Psoas muscle (tissue), 8 donors: ENCODE measurements around the gene RTEL1. TPM values are rescaled to one million over a fixed set of nuclear protein-coding genes. Genes with fewer than 3 reads are reported as not detected.

ENCODE experiments used
- ATAC-seq, 4 donors: fragments of 200-7000 bp; cut with Tn5 transposase; one replicate each; pipeline ENCODE4 v1.9.1; 2020; ENCODE audit warnings: moderate library complexity in 3 of 4, mild to moderate bottlenecking in 2 of 4
- DNase-seq, 2 donors: peaks; one replicate each; pipeline ENCODE4 v3.0.0-alpha.2; 2020
- H3K27ac ChIP-seq: fragments of 200-600 bp; one replicate; pipeline ENCODE4 v1.8.0; 2022
- H3K27me3 ChIP-seq, 3 donors: fragments of 200-600 bp in 1 of 3; one replicate each; pipeline versions ENCODE4 v1.6.1 to v1.8.0; 2013 to 2022; ENCODE audit warnings: low read length in 2 of 3, mild to moderate bottlenecking in 2 of 3, moderate library complexity in 1 of 3; ENCODE audit not compliant: insufficient read depth in 3 of 3
- H3K36me3 ChIP-seq, 2 donors: fragments of 200-600 bp in 1 of 2; one replicate each; pipeline versions ENCODE4 v1.6.1 to v1.8.0; 2013 to 2022; ENCODE audit warnings: low read depth in 1 of 2, mild to moderate bottlenecking in 1 of 2, moderate library complexity in 1 of 2; ENCODE audit not compliant: insufficient read depth in 1 of 2
- H3K4me1 ChIP-seq: fragments of 200-600 bp; one replicate; pipeline ENCODE4 v1.8.0; 2022
- H3K4me3 ChIP-seq: fragments of 200-600 bp; one replicate; pipeline ENCODE4 v1.8.0; 2022; ENCODE audit warnings: mild to moderate bottlenecking
- H3K9me3 ChIP-seq: fragments of 200-600 bp; one replicate; pipeline ENCODE4 v1.8.0; 2022
- CTCF ChIP-seq: fragments of 200-600 bp; IDR thresholded peaks from one replicate; pipeline ENCODE4 v1.8.0; 2022; ENCODE audit warnings: antibody characterized with exemption
- WGBS, 3 donors: extraction: QIAGEN DNeasy Blood & Tissue Kit; methylation state at CpG; one replicate each; pipeline versions ENCODE4 v1.1.6 to v1.1.7; 2013; 5-methylcytosine and 5-hydroxymethylcytosine counted together
- intact Hi-C, 2 donors: fragments of 100-400 bp; cut with DNase I; formaldehyde crosslinking; loops; one replicate each; pipeline versions ENCODE4 v1.11.0 to v1.14.2; 2022
- polyA plus RNA-seq, 3 donors: library from polyadenylated mRNA; stranded (reverse); fragments of 200-250 nt; gene quantifications; one replicate each; pipeline ENCODE4 v1.2.3, GENCODE V29; 2013
- total RNA-seq, 4 donors: library from RNA; stranded (reverse); fragmentation: NEBNext Ultra II Directional in 2 of 4; extraction: Animal tissue kit (Norgen Biotek cat#: 25700) in 2 of 4; gene quantifications; one replicate each; pipeline versions ENCODE4 v1.2.1 to v1.2.4, GENCODE V29; 2021 to 2023
- donor health status: healthy with polysubstance abuse.
- donor health status: DM: no; HTN: no; CAD: no; lungs with moderate emphysema.
- donor health status: Bipolar disorder and iron deficiency.
- donor health status: healthy.
- donor health status: DM: yes; HTN: yes; CAD: no.
- donor health status: DM: no; HTN: no; CAD: no.
- donor health status: DM: no; HTN: no; CAD: no.
- donor health status: DM: yes; HTN: yes; CAD: no.

Gene RTEL1
- total and polyA plus RNA-seq, 7 donors: 5.2 to 17.5 (median 9.2) TPM

- 80 to 83% (median 80%) methylated on average over 11 of the region's 11 CpGs for WGBS, 3 donors
Observed at GRCh38 chr20:63618291-63618980, 39.7 kb upstream of the RTEL1 start.

DNA sequence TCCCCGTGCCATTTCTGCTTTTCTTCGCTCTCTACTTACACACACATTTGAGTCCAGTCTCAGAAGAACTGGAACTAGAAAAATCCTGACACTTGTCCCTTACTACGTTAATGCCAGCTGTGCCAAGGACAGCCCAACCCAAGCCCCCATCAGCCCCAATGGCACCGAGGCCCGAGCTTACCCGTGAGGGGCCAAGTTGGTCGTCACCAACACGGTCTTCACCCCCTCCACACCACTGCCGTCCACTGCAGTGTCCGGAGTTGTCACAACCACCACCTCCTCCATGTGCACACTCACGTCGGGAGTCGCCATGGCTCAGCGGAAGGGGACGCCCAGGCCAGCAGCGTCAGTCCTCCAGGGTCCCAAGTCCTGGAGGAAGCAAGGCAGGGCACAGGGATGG lies 39.0 kb upstream of the RTEL1 start:
- 85 to 91% (median 90%) methylated on average over 16 of the region's 16 CpGs for WGBS, 3 donors

More at GRCh38 chr20:63618291-63618980, 39.7 kb upstream of the RTEL1 start:
- no peak for TF ChIP-seq CTCF
- Histone ChIP-seq H3K27ac (no peak overlapping the region), H3K27me3 (no peaks in the 10 kb centered on the region), H3K9me3 (no peaks in the 10 kb centered on the region), H3K4me3 (no peak overlapping the region), H3K4me1 (no peaks in the 10 kb centered on the region), H3K36me3 (peaks cover 2 to 44% of the 10 kb centered on the region in 2 donors)
- DNase-seq: no peak
- no peak for ATAC-seq
- intact Hi-C loops: no loop called here

GRCh38 chr20:63619505-63619904 lies 38.6 kb upstream of the RTEL1 start:
- WGBS, 3 donors: 78 to 86% (median 83%) methylated on average over 13 of the region's 13 CpGs
- no peak overlapping the region for H3K27ac ChIP-seq
- DNase-seq (no peak), ATAC-seq (no peak)
- intact Hi-C loops: no loop called here
- TF ChIP-seq CTCF: no peak
- peaks cover 2 to 44% of the 10 kb centered on the region in 2 donors for H3K36me3 ChIP-seq
- no peaks in the 10 kb centered on the region for H3K27me3 ChIP-seq
- H3K4me3 ChIP-seq: no peak overlapping the region
- H3K4me1 ChIP-seq: no peaks in the 10 kb centered on the region
- H3K9me3 ChIP-seq: no peaks in the 10 kb centered on the region

More for the DNA sequence above, 39.0 kb upstream of the RTEL1 start:
- DNase-seq (no peak), ATAC-seq (no peak)
- H3K27ac ChIP-seq: no peak overlapping the region
- H3K4me3 ChIP-seq: no peak overlapping the region
- intact Hi-C loops: no loop called here
- H3K27me3 ChIP-seq: no peaks in the 10 kb centered on the region
- no peaks in the 10 kb centered on the region for H3K9me3 ChIP-seq
- peaks cover 2 to 44% of the 10 kb centered on the region in 2 donors for H3K36me3 ChIP-seq
- H3K4me1 ChIP-seq: no peaks in the 10 kb centered on the region
- TF ChIP-seq CTCF: no peak

DNA sequence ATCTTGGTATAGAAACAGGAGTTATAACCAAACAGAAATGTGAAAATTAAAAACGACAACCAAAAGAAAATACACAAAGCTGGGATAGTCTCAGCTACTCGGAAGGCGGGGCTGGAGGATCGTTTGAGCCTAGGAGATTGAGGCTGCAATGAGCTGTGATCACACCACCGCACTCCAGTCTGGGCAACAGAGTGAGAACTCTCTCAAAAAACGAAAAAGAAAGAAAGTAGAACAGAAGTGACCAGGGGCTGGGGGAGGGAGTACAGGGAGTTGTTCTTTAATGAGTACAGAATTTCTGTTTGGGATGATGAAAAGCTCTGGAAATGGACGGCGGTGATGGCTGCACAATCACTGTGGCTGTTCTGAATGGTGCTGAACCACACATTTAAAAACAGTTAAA lies 37.1 kb upstream of the RTEL1 start:
- H3K36me3 ChIP-seq: peaks cover 2 to 36% of the 10 kb centered on the region in 2 donors
- H3K4me3 ChIP-seq: no peak overlapping the region
- ATAC-seq (no peak), DNase-seq (no peak)
- intact Hi-C loops: no loop called here
- no peaks in the 10 kb centered on the region for H3K9me3 ChIP-seq
- H3K4me1 ChIP-seq: peaks cover 6% of the 10 kb centered on the region
- WGBS, 3 donors: 81 to 86% (median 85%) methylated on average over 8 of the region's 8 CpGs
- no peaks in the 10 kb centered on the region for H3K27me3 ChIP-seq
- TF ChIP-seq CTCF: no peak
- no peak overlapping the region for H3K27ac ChIP-seq

GRCh38 chr20:63622096-63622495 lies 36.0 kb upstream of the RTEL1 start:
- intact Hi-C loops: no loop called here
- WGBS, 3 donors: 90 to 93% (median 91%) methylated on average over 4 of the region's 4 CpGs
- H3K36me3 ChIP-seq: peaks cover 2 to 25% of the 10 kb centered on the region in 2 donors
- ATAC-seq (no peak), DNase-seq (no peak)
- H3K27me3 ChIP-seq: no peaks in the 10 kb centered on the region
- H3K4me1 ChIP-seq: peaks cover 6% of the 10 kb centered on the region
- H3K4me3 ChIP-seq: no peak overlapping the region
- TF ChIP-seq CTCF: no peak
- H3K9me3 ChIP-seq: no peaks in the 10 kb centered on the region
- H3K27ac ChIP-seq: no peak overlapping the region
